Gastroesophageal sphincter (tissue), 3 donors: ENCODE results near the gene SEMA4D.

ENCODE experiments used
- CTCF ChIP-seq, 4 experiments: fragments of 200-600 bp in 2 of 4; fragments of 450-650 bp in 2 of 4; sonication (generic) in 1 of 4; IDR thresholded peaks; one replicate each; pipeline ENCODE4 v1.5.1; 2017 to 2019; ENCODE audit warnings: antibody characterized with exemption in 4 of 4, mild to moderate bottlenecking in 2 of 4, moderate library complexity in 2 of 4
- EP300 ChIP-seq: sonication (generic); formaldehyde crosslinking; IDR thresholded peaks from one replicate; pipeline ENCODE4 v1.6.1; 2017; ENCODE audit warnings: antibody characterized with exemption, mild to moderate bottlenecking
- POLR2A ChIP-seq, 2 donors: fragments of 450-650 bp; IDR thresholded peaks; one replicate each; pipeline ENCODE4 v1.6.1; 2017; ENCODE audit warnings: antibody characterized with exemption in 2 of 2, mild to moderate bottlenecking in 2 of 2, moderate library complexity in 1 of 2

- TF ChIP-seq CTCF (IDR thresholded peaks at IDR 0.05) (no peak), EP300 (no peak), POLR2A (IDR thresholded peaks at IDR 0.05) (no peak)
Observed at GRCh38 chr9:89477384-89477783, 20.5 kb downstream of the SEMA4D start.
